ENCODE data around the gene CMPK2.
"Not testable (repeated sequence)": the region's sequence is repeated elsewhere in the genome, so short reads cannot be mapped to it uniquely, and the experiment has no call there.

The CMPK2 gene

GRCh38 chr2:6865346-6866274 is at the start of gene CMPK2:
CMPK2 (minus strand) TSS chr2:6865907; CDS start chr2:6865696, 211 bp downstream.
- DNase-seq (ENCODE audit: low read depth in 2 of 3, low spot score in 2 of 3) = peak; percentile 37 to 56 (median 37)

- no peak for DNase-seq (ENCODE audit: low read depth in 2 of 3, low spot score in 2 of 3)
Measured at GRCh38 chr2:6915399-6915798, 49.7 kb upstream of the CMPK2 start.

GRCh38 chr2:6914828-6915227 is 49.1 kb upstream of the CMPK2 start:
- DNase-seq (ENCODE audit: low read depth in 2 of 3, low spot score in 2 of 3) = no peak

- no peak for DNase-seq (ENCODE audit: low read depth in 2 of 3, low spot score in 2 of 3)
Measured at GRCh38 chr2:6913415-6914157, 47.9 kb upstream of the CMPK2 start.

GRCh38 chr2:6911721-6912120 is 46.0 kb upstream of the CMPK2 start:
- no peak for DNase-seq (ENCODE audit: low read depth in 2 of 3, low spot score in 2 of 3)

- DNase-seq (ENCODE audit: low read depth in 2 of 3, low spot score in 2 of 3) = no peak
Measured at GRCh38 chr2:6909431-6910385, 44.0 kb upstream of the CMPK2 start.

- no peak for DNase-seq (ENCODE audit: low read depth in 2 of 3, low spot score in 2 of 3)
Measured at GRCh38 chr2:6908291-6908690, 42.6 kb upstream of the CMPK2 start.

- DNase-seq (ENCODE audit: low read depth in 2 of 3, low spot score in 2 of 3) = no peak
Measured at GRCh38 chr2:6906165-6906741, 40.5 kb upstream of the CMPK2 start.

- DNase-seq (ENCODE audit: low read depth in 2 of 3, low spot score in 2 of 3) = no peak
Measured at GRCh38 chr2:6905668-6906067, 40.0 kb upstream of the CMPK2 start.

GRCh38 chr2:6902581-6902980 is 36.9 kb upstream of the CMPK2 start:
- DNase-seq (ENCODE audit: low read depth in 2 of 3, low spot score in 2 of 3) = not testable (repeated sequence)

- no peak for DNase-seq (ENCODE audit: low read depth in 2 of 3, low spot score in 2 of 3)
Measured at GRCh38 chr2:6896930-6897759, 31.4 kb upstream of the CMPK2 start.

GRCh38 chr2:6893876-6894482 is 28.3 kb upstream of the CMPK2 start:
- no peak for DNase-seq (ENCODE audit: low read depth in 2 of 3, low spot score in 2 of 3)

- no peak for DNase-seq (ENCODE audit: low read depth in 2 of 3, low spot score in 2 of 3)
Measured at GRCh38 chr2:6888724-6889123, 23.0 kb upstream of the CMPK2 start.

GRCh38 chr2:6887751-6888192 is 22.1 kb upstream of the CMPK2 start:
- DNase-seq (ENCODE audit: low read depth in 2 of 3, low spot score in 2 of 3) = no peak

GRCh38 chr2:6885968-6886367 is 20.3 kb upstream of the CMPK2 start:
- DNase-seq (ENCODE audit: low read depth in 2 of 3, low spot score in 2 of 3) = no peak

- no peak for DNase-seq (ENCODE audit: low read depth in 2 of 3, low spot score in 2 of 3)
Measured at GRCh38 chr2:6885551-6885950, 19.8 kb upstream of the CMPK2 start.

- DNase-seq (ENCODE audit: low read depth in 2 of 3, low spot score in 2 of 3) = no peak
Measured at GRCh38 chr2:6883448-6884122, 17.9 kb upstream of the CMPK2 start.

GRCh38 chr2:6881516-6881915 is 15.8 kb upstream of the CMPK2 start:
- DNase-seq (ENCODE audit: low read depth in 2 of 3, low spot score in 2 of 3) = no peak

- no peak for DNase-seq (ENCODE audit: low read depth in 2 of 3, low spot score in 2 of 3)
Measured at GRCh38 chr2:6881046-6881445, 15.3 kb upstream of the CMPK2 start.
